SH-SY5Y (cell line): ENCODE measurements around the gene OR12D1.

Experiments
- GATA2 ChIP-seq: IDR thresholded peaks from 2 replicates; pipeline ENCODE4 v1.6.1; 2011; ENCODE audit warnings: mild to moderate bottlenecking, low read depth, low read length
- GATA3 ChIP-seq: IDR thresholded peaks from 2 replicates; pipeline ENCODE4 v1.6.1; 2011; ENCODE audit warnings: low read depth, mild to moderate bottlenecking, low read length, moderate library complexity

DNA sequence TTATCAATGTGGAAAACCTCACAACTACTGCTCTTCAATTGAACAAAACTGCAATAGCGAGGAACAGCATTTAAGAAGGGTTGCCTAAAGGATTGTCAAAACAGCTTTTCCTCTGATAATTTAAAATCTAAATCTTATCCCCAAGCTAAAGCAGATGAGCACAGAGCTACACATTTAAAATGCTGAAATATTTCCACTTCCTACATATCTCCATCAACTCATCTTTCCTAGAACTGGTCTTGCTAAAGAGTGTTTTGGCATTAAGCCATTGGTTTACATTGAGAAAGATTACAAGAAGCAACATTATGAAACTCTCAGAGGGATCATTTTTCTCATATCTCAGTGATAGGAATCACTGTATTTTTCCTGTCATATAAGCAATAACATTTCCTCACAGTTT, 28.0 kb downstream of the OR12D1 start:
- no peak for TF ChIP-seq GATA3
- TF ChIP-seq GATA2: no peak
